GM08714 (cell line): ENCODE results near the gene ACP7.
A peak's percentile ranks its signal among the peaks of the same experiment; 100 is the strongest.
"Not testable (repeated sequence)": the region's sequence is repeated elsewhere in the genome, so short reads cannot be mapped to it uniquely, and the experiment has no call there.

Source experiments
- H3K4me3 ChIP-seq: fragments of 200-500 bp; sonication (Bioruptor generic); 2 replicates; pipeline ENCODE4 v1.5.1; 2014; ENCODE audit warnings: mild to moderate bottlenecking, low read length, inconsistent platforms
- ZNF274 ChIP-seq: IDR thresholded peaks from 2 replicates; pipeline ENCODE4 v1.6.1; 2012; ENCODE audit warnings: mild to moderate bottlenecking, low read depth, low read length

ACP7 gene

DNA sequence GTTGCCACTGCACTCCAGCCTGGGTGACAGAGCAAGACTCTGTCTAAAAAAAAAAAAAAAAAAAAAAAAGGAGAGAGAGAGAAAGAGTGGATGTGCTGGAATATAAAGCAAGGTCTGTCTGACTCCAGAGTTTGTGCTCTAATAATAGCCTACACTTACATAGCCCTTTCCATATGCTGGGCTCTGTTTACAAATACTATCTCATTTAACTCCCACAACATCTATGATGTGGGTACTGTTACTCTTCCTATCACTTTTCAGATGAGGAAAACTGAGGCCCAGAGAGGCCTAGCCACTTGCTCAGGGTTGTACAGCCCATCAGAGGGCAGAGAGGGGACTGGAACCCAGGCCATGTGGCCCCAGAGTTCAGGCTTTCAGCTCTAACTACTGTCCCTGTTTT, 25.5 kb downstream of the ACP7 start:
- no peak overlapping the region for H3K4me3 ChIP-seq
- TF ChIP-seq ZNF274: no peak

DNA sequence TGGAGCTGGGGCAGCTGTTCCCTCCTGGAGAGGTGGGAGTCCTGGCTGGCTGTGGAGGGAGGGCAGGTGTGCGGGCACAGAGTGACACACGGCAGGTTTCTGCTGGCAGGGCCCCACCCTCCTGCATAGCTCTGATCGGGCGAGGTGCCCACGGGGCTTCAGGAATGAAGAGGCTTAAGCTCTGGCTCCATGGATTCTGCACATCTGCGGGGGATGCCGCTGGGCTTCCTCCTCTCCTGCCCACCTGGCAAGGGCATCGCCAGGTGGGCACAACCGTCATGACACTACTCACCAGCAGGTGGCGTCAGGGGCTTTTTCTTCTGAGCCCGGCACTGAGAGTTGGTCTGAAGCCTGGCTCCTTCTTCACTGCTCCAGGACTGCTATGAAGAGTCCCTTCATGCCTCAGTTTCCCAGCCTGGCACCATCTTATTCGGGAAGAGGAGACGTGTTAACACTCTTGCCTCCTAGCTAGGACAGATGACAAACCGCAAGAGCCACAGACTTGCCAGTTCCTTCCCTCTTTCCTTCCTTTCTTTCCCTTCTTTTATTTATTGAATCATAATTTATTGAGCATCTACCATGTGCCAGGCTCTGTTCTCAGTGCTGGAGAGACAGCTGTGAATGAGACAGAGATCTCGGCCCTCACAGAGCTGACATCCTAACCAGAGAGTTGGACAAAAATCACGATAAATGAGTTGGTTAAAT, 26.2 kb downstream of the ACP7 start:
- no peak for TF ChIP-seq ZNF274
- no peak overlapping the region for H3K4me3 ChIP-seq

GRCh38 chr19:39111593-39112199, 27.5 kb downstream of the ACP7 start:
- H3K4me3 ChIP-seq: no peak overlapping the region
- TF ChIP-seq ZNF274: no peak

GRCh38 chr19:39112338-39112890, 28.2 kb downstream of the ACP7 start:
- no peak overlapping the region for H3K4me3 ChIP-seq
- TF ChIP-seq ZNF274: no peak

DNA sequence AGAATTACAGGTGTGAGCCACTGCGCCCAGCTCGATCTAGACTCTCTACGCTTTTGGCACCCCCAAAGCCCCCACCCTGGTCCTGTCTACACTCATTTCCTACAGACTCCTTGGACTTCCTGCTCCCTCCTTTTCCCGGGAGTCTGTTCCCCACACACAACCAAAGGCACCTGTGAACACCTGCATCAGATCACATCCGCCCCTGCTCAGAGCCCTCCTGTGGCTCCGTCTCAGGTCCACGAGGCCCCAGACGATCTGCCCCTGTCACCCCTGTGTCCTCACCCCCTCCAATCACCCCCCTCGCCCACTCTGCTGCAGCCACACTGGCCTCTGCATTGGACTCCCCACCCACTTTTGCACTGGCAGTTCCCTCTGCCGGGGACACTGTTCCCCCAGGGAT, 29.0 kb downstream of the ACP7 start:
- TF ChIP-seq ZNF274: no peak
- no peak overlapping the region for H3K4me3 ChIP-seq

DNA sequence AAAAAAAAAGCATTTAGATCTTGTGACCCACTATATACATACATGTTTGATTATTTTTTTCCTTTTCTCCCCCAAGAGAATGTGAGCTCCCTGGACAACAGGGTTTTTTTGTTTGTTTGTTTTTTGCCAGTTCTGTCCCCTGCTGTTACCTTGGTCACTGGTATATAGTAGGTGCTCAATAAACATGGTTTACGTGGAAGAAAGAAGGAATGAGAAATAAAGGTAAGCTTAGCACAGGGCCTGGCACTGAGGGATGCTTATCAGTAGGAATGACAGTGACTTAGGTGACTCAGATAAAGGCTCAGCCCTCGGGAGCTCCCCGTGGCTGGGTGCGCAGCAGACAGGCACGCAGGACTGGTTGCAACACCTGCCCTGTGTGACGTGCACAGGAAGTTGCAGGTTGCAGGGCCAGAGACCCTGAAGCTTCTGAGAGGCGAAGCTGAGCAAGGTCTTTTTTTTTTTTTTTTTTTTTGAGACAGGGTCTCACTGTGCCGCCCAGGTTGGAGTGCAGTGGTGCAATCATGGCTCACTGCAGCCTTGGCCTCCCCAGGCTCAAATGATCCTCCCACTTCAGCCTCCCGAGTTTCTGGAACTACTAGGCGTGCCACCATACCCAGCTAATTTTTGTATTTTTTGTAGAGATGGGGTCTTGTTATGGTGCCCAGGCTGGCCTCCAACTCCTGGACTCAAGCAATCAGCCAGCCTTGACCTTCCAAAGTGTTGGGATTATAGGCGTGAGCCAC, 31.1 kb downstream of the ACP7 start:
- TF ChIP-seq ZNF274: no peak
- H3K4me3 ChIP-seq: no peak overlapping the region

GRCh38 chr19:39117023-39117422, 32.9 kb downstream of the ACP7 start:
- not testable (repeated sequence) for H3K4me3 ChIP-seq

DNA sequence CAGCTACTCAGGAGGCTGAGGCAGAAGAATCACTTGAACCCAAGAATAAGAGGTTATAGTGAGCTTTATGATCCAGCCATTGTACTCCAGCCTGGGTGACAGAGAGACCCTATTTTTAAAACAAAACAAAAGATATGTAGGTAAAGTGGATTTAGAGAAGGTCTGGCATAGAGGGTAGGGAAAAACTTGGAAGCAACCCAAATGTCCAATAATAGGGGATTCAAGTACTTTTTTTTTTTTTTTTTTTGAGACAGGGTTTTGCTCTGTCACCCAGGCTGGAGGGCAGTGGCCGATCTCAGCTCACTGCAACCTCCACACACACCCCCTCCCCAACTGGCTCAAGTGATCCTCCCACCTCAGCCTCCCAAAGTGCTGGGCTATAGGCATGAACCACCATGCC, 35.7 kb downstream of the ACP7 start:
- H3K4me3 ChIP-seq: no peak overlapping the region
- TF ChIP-seq ZNF274: no peak

DNA sequence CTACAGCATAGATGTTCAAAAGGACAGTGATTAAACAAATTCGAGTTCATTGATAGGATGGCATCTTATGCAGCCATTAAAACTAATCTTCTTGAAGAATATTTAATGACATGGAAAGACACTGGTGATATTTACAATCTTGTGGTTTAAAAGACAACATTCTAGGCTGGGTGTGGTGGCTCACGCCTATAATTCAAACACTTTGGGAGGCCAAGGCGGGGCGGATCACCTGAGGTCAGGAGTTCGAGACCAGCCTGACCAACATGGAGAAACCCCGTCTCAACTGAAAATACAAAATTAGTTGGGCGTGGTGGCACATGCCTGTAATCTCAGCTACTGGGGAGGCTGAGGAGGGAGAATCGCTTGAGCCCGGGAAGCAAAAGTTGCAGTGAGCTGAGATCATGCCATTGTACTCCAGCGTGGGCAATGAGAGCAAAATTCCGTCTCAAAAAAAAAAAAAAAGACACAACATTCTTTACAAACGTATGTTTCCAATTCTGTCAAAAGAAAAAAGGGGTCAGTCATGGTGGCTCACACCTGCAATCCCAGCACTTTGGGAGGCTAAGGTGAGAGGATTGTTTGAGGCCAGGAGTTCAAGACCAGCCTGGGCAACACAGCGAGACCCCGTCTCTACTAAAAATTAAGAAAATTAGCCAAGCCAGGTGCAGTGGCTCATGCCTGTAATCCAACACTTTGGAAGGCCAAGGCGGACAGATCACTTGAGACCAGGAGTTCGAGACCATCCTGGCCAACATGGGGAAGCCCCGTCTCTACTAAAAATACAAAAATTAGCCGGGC, 39.0 kb downstream of the ACP7 start:
- no peak for TF ChIP-seq ZNF274
- H3K4me3 ChIP-seq: no peak overlapping the region

GRCh38 chr19:39124136-39124764, 40.1 kb downstream of the ACP7 start:
- no peak overlapping the region for H3K4me3 ChIP-seq
- no peak for TF ChIP-seq ZNF274

DNA sequence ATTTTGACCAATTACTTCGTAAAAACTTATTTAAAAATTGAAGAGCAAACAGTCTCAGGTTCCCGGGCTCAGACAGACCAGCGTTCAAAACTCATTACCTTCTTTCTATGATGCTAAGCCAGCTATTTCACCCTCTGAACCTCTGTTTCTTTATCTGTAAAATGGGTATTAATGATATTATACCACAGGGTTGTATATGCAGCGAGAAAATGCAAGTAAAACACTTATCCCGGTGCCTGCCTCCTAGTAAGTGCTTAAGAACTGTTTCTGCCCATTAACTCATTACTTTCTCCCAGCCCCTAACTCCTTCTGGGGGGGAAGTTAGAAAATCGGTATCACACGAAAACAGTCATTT, 41.0 kb downstream of the ACP7 start:
- peak overlapping the region; percentile 55 for H3K4me3 ChIP-seq
- no peak for TF ChIP-seq ZNF274

- TF ChIP-seq ZNF274: no peak
Measured at GRCh38 chr19:39125554-39126311, 41.6 kb downstream of the ACP7 start, which contains the start of gene PAK4. TSS of gene PAK4 (plus strand) at chr19:39125786. CDS start at chr19:39169554, 43,768 bp downstream.

More at GRCh38 chr19:39125554-39126311, 41.6 kb downstream of the ACP7 start, which contains the start of gene PAK4:
- peak within 1 kb of the TSS; percentile 98 for H3K4me3 ChIP-seq
